T-helper 22 cell (primary cell): ENCODE data around the gene PLCB4.

Experiments
- DNase-seq: peaks from one replicate; pipeline ENCODE4 v3.0.0-alpha.2; 2020; ENCODE audit warnings: low read depth

Gene PLCB4

DNA sequence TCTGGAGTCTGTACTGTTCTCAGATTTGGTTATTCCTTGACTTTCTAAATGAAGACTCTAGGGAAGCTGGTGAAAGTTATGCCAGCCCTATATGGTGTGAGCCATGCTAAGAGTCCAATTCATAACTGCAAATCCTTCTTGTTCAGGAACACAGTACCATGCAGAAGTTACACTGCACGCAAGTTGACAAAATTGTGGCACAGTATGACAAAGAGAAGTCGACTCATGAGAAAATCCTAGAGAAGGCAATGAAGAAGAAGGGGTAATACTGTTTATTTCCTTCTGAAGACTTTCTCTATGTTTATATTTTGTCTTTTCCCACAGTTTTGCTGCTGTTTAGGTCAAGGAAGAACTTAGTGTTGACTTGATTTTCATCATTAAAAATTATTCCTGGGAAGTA is 384.3 kb downstream of the PLCB4 start:
- DNase-seq, result no peak

DNA sequence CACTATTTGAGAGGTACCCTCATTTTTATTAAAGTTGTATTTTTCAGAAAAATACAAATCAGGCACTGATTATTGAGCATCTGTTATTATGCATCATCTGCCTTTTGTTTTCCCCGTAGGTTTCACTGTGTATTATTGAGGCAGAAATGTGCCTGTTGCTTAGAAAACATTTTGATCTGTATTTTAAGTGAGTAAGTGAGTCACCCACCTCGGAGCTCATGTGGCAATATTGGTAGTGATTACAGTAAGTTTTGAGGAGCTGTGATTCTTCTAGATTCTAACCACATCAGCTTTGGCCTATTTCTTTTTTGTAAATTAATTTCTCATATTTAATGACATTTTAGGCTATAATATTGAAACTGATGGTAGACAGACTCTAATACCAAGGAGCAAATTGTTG is 385.9 kb downstream of the PLCB4 start:
- no peak for DNase-seq

DNA sequence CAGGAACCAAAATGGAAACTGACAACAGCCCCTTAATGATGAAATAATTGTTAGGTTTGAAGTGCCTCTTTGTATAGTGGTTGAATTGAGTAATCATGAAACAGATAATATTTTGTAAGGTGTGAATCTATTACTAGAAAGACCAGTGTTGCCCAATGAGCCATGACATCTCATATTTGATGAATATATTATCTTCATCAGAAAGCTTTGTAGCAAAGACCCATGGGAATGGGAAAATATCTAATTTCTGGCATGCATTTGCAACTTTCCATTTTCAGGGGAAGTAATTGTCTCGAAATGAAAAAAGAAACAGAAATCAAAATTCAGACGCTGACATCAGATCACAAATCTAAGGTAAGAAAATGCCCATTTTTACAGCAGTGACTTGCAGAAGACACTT is 388.2 kb downstream of the PLCB4 start:
- DNase-seq, result no peak

DNA sequence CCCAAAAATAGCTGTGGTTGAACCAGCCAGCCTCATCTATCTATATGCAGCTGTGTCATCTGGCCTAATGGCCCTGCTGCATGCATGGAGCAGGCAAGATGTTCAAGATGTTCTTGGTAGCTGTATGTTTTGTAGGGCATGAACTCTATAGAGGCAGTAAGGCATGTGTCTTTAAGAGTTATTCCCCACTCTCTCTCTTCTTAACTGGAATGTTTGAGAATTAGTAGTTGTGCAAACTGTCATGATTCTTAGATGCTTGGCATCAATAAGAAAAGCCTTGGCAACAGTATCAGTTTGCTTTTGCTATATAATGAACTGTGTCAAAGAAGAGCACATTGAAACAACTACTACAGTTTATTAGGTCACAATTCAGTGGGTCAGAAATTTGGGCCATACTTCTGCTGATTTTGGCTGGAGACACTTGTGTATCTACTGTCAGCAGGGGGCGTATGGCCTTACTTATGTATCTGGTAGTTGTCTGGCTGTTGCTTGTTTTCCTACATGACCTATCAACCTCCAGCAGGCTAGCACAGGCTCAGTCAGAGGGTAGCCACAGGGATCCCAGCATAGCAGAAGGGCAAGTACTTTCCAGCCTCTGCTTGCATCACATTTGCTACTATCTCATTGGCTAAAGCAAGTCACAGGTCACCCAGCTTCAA is 389.4 kb downstream of the PLCB4 start:
- DNase-seq, result no peak

DNA sequence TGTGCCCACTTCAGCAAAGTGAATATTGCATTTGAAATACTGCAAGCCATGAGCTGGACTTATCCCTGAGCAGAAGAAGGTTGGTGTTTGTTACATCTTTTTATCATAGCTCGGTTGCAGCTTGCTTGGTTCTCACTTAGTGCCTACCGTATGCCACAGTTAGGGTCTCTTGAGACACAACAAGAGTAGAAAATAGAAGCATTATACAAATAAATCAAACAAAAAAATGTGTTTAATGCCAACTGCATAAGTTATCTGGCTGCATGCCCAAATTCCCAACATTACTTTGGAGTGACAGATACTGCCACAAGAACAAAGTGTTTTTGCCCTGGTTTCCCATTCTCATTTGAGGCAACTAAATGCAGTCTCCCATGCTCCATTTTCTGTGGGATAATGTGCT is 391.6 kb downstream of the PLCB4 start:
- no peak for DNase-seq

DNA sequence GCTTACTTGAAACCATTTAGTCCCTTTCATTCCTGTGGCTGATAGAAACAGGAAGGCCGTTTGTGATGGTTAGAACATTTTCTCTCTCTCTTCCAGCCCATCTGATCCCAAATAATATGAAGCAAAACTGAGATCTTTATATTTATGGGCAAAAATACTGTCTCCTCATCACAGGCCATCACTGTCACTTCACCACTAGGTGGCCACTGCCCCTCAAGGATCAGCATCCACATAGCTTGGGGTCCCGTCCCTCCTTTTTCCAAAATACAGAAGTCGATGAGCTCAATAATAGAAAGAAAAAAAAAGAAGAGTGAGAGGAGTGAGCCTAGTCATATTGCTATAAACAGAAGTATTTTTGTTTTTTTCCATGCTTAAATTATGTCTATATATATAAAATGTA is 399.1 kb downstream of the PLCB4 start:
- no peak for DNase-seq

DNA sequence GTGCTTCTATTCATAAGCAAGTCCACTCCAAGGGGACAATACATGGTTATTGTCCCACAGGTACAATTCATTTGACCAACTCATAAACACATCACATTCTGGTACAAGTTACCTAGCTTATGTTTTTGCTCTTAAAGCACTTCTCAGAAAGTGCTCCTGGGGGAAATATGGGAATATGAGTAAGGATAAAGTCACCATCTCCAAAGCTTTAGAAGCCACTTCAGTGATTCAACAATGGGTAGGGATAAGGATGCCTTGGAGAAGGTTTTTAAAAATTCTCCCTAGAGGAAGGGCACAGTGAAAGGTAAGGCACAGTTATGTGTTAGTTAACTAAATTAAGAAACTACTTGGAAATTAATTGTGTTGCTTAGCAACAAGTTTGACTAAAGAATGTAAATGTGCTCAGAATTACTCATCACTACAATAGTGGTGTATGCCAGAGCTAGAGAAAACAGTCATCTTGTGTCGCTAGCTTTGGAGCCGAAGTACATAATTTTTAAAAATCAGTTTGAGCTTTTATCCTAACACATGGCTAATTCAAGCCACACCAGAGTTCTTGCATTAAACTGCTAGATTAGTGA is 406.0 kb downstream of the PLCB4 start:
- DNase-seq, result no peak

DNA sequence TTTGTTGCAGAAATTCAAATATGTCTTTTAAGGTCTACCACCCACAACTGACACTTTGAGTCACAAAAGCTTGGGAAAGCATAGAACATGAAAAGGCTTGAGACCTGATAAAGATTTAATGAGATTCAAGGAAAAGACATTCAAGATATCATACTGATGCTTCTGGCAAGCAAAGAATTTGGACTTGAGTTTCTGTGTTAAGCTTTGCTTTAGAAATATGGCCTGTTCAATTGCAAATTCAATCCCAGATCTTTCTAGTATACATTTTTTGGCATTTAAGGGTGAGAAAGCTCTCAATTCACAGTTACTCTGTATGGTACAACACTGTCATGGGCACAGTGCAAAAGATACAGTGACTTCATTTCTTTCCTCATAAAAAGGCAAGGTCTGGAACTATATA is 406.6 kb downstream of the PLCB4 start:
- DNase-seq, result no peak

DNA sequence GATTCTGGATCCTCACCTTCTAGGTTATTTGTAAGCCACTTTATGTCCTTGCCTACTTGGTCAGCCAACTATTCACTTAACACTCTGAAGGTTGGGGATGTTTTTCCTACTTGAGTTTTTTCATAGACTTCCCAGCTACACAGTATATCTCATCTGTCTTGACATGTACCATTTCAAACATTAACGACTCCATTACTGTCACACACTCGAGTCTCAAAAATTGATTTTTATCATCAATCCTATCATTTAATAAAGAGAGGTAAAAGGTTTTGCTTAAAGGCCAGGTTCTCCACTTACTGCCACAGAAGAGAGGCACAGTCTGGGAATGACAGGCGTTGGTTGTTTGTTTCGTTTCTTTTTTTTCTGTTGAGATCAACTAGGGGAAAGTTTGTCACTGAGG is 407.3 kb downstream of the PLCB4 start:
- no peak for DNase-seq

DNA sequence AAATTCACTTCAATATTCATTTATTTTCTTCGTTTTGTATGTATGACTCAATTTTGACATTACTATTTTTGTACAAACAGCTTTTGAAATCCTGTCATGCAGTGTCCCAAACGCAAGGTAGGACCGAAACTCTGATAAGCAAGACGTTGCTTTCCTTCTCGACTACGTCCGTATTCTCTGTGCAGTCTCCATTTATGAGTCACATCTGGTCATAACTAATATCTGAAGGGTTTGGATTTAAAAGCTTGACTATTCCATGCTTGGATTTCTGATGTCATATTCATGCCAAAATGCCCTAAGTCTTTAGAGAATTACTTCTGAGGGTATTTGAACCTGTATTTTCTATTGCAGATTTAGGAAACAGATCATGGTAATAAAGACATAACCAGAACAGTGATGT is 407.8 kb downstream of the PLCB4 start:
- no peak for DNase-seq

DNA sequence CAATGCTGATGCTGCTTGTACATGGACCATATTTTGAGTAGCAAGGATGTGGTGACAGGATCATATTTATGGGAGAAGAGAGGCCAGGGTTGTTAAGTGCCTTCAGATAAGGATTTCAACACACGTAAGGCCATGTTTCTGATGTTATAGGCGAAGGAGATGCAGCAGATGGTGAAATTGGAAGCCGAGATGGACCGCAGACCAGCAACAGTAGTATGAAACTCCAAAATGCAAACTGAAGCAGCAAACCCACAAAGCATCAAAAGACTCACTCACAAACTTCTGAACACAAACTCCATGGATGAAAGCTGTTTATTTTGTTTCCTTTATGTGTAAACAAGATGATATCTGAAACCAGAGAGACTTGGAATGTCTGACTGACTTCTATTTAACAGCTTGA is 409.9 kb downstream of the PLCB4 start:
- DNase-seq, result no peak

DNA sequence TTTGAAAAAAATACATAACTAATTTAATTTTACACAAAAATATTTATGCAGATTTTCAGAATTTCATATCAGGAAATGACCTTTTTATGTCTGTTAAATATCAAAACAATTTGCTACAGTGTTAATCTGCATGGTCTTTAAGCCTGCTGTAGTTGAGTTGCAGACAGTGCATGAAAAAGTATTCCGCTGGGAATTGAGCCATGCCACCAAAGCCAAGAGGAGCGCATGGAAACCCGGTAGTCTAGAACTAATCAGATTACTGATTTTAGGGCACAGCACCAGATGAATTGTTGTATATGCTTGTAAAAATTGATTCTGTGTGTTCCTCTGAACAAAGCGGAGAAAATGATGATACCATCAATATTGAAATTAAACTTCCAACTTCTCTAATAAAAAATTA is 411.2 kb downstream of the PLCB4 start:
- no peak for DNase-seq

DNA sequence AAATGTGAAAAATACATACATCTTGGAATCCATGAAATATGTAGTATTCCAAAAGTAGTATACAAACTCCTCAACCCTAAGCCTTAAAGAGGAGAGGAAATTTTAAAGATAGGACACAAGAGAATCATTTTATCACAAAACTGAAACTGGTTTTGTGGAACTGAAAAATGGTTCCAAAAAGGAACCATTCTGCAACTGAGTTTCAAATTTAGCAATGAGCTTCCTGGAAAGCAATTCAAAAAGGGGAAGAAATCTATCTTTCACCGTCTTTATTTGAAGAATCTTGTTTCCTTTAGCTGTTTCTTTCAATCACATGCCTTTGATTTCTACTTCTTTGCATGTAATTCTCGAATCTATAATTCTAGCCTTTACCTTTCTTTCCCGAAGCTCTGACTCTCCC is 413.3 kb downstream of the PLCB4 start:
- no peak for DNase-seq

DNA sequence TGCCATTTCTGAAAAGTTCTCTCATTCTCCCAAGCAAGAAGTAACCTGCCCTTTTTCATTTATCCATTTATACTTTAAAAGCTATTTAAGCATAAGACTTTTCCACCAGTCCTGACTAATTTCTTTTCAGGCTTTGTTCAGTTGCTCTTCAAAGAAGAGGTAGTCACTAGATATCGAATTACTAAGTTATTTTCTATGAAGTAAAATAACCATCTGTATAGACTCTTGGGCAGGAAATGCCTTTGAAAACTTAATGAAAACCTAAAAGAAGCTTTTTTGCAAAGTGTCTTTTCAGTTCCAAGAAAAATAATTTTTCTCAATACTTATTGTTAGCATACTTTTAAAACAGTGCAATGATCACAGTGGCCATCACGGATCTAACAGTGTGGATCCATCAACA is 414.2 kb downstream of the PLCB4 start:
- no peak for DNase-seq

DNA sequence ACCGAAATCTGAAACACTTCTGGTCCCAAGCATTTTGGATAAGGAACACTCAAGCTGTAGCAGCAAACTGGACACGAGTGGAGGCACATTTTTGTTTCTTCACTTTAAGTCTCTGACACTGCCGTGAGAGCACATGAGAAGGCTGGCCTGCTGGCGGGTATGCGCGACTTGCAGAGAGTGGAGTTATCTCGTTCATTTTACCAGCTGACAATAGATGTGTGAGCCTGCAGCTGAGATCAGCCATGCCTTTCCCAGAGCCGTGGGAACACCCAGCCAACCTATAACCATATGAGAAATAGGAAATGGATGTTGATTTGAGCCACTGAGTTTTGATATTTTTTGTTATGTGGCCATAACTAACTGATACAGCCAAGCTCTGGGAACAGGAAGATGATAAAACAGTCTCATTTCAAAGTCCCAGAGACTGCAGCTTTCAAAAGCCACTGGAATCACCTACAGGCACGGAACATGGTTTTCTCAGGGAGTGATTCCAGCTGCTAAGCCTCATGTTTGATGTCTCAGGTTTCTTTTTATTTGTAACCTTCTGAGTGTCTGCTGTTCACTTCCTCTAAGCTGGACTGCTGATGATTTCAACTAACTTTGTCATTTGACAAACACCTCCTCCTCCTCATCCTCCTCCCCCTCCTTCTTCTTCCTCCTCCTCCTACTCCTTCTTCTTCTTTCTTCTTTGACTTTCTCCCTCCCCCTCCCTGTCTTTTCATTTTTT is 416.9 kb downstream of the PLCB4 start:
- no peak for DNase-seq

DNA sequence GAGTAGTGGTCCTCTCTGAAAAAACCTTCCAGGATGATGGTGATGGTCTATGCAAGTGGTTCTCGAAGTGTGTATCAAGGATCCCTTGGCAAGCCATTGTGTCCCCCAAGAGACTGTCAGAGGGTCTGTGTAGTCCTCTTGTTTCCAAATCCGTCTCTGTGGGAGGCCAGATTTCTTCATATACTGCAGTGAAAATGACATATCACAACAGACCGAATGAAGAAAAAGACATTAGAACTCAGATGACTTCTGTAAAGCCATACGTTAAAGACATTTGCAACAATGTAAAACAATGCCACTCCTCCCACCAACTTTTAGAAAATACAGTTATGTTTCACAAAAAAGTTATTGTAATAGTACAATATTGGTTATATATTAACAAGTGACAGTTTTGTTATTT is 418.3 kb downstream of the PLCB4 start:
- DNase-seq, result no peak

DNA sequence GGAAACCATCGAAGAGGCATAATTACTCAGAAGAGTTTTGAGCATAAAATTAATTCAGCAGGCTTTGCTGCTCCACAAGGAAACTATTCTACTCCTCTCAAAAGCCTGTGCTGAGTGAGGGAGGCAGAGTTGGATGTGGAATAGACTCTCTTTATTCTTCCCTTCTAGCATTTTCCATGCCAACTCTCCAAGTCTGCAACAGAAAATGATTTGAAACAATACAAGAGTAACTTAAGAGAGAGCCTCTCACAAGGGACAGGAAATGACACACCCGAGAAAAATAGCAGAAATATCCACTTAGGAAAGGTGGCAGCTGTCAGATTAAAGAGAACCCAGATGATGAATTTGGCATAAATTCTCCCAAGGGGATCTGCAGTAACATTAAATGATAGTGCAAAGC is 419.2 kb downstream of the PLCB4 start:
- DNase-seq, result no peak

DNA sequence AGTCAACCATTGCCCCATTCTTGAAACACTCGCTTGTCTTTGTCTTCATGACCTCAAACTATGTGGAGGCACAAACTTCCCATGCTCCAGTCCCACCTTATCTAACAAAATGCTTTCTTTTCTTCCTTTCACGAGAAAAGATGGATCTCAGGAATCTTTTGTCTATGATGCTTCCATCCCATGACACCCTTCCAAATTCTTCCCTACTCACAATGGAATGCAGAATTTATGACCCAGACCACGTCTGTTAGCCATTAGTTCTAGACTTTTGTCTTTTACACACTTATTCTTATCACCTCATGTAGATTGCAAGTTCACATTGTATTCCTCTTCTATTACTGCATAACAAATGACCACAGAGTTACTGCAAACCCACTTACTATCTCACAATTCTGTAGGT is 421.3 kb downstream of the PLCB4 start:
- no peak for DNase-seq

DNA sequence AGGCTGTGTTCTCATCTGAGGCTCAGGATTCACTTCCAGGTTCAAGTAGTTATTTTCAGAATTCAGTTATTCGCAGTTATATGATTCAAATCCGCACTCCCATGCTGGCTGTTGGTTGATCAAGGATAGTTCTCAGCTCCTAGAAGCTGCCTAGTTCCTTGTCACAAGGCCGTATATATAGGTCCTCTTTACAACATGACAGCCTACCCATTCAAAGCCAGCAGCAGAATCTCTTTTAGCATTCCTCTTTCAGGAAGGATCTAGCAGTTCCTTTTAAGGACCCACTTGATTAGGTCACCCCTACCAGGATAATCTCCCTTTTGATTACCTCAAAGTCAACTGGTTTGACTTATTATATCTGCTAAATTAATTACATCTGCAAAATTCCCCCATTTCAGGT is 421.7 kb downstream of the PLCB4 start:
- no peak for DNase-seq

DNA sequence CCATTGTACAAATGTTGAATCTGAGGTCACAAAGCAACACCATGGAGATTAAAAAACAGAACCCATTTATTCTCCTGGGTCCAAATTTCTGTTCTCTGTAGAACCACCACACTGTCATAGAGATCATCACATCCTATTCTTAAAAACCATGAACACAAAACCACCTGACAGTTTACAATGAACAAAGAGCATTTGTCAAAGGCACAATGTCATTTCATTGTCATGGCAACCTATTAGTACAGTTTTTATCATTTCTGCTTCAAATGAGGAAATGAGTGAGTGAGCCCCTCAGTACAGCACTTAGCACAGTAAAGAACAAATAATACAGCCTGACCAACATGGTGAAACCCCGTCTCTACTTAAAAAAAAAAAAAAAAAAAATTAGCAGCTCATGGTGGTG is 422.4 kb downstream of the PLCB4 start:
- no peak for DNase-seq

DNA sequence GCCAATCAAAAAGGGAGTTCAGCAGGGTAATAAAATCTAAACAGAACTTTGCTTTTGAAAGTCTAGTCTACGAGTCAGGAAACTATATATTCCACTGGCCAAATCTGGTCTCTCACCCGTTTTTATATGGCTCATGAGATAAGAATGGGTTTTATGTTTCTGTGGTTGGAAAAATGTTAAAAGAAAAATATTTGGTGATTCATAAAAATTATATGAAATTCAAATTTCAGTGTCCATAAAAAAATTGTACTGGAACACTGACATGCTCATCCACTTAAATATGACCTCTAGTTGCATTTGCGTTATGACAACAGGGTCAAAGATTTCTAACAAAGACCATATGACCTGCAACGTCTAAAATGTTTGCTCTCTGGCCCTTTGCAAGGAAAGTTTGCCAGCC is 423.2 kb downstream of the PLCB4 start:
- DNase-seq, result no peak

DNA sequence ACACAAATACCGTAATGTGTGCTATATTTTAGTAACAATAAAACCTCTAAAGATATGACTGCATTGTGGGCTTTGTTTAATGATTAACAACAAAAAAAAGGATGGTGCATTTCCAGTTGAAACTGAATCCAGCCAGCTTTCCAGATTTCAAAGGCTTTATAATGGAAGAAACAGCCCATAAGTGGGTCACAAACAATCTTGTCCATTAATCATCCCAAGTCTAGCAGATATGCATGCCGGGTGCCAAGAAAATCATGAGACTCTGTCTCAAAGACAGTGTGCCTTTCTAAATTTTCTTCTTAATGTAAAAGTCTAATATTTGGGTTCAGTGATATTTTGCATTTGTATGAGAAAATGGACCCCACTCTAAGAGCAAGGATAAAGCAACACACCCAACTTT is 424.9 kb downstream of the PLCB4 start:
- DNase-seq, result no peak

DNA sequence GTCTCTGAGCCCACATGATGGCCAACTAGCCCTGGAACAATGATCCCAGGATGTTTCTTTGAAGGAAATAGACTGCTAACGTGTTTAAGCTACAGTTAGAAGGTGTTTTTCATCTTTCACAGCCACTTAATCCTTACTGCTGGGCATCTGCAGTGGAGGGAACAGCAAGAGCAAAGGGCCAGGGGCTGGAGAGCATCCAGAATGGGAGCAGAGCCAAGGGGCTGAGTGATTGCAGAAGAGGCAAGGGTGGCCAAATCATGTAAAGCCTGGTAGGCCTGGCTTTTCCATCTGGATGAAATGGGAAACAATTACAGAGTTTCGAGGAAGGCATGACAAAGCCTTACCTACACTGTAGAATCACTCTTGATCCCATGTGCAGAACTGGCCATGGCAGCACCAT is 426.8 kb downstream of the PLCB4 start:
- DNase-seq, result no peak

DNA sequence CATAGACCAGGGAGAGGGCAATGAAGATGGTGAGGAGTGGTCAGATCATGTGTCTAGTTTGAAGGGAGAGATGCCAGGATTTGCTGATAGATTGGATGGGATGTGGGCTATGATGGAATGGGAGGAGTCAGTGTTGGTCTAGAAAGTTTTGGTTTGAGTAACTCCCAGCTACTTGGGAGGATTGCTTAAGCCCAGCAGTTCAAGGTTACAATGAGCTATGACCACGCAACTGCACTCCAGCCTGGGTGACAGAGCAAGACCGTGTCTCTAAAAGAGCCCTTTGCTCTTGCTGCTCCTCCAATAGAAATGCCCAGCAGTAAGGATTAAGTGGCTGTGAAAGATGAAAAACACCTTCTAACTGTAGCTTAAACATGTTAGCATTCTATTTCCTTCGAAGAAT is 427.3 kb downstream of the PLCB4 start:
- DNase-seq, result no peak
